Lung (tissue), 12 donors: ENCODE results near the gene COL9A3. TPM values are rescaled to one million over a fixed set of nuclear protein-coding genes. Genes with fewer than 3 reads are reported as not detected.
A peak's percentile ranks its signal among the peaks of the same experiment; 100 is the strongest.

Experiments used
- ATAC-seq: fragments of 200-7000 bp; cut with Tn5 transposase; one replicate; pipeline ENCODE4 v1.9.1; 2020; ENCODE audit warnings: moderate number of reproducible peaks; ENCODE audit not compliant: insufficient read depth, low FRiP score
- DNase-seq, 3 donors: peaks; one replicate each; pipeline ENCODE4 v3.0.0-alpha.2; 2013 to 2017
- H3K27ac ChIP-seq, 2 donors: one replicate each; pipeline ENCODE4 v1.5.1; 2013; ENCODE audit warnings: mild to moderate bottlenecking in 2 of 2, moderate library complexity in 2 of 2, control low read depth in 1 of 2, inconsistent platforms in 1 of 2, low read depth in 1 of 2, low read length in 1 of 2
- H3K27me3 ChIP-seq, 3 donors: one replicate each; pipeline ENCODE4 v1.5.1; 2013; ENCODE audit warnings: low read length in 2 of 3; ENCODE audit not compliant: control insufficient read depth in 3 of 3, insufficient read depth in 3 of 3
- H3K36me3 ChIP-seq, 4 donors: one replicate each; pipeline ENCODE4 v1.5.1; 2013; ENCODE audit warnings: low read length in 4 of 4, mild to moderate bottlenecking in 1 of 4, moderate library complexity in 1 of 4; ENCODE audit not compliant: control insufficient read depth in 4 of 4, insufficient read depth in 4 of 4
- H3K4me1 ChIP-seq, 5 donors: one replicate each; pipeline ENCODE4 v1.5.1; 2013; ENCODE audit warnings: low read length in 5 of 5, mild to moderate bottlenecking in 2 of 5, moderate library complexity in 1 of 5; ENCODE audit not compliant: control insufficient read depth in 5 of 5, insufficient read depth in 5 of 5
- H3K4me3 ChIP-seq: one replicate; pipeline ENCODE4 v1.5.1; 2013; ENCODE audit warnings: mild to moderate bottlenecking, control low read depth, moderate library complexity
- H3K9ac ChIP-seq, 2 donors: one replicate each; pipeline ENCODE4 v1.5.1; 2013; ENCODE audit warnings: low read length in 2 of 2, control low read depth in 1 of 2; ENCODE audit not compliant: insufficient read depth in 1 of 2
- H3K9me3 ChIP-seq, 4 donors: one replicate each; pipeline ENCODE4 v1.5.1; 2013; ENCODE audit warnings: low read length in 3 of 4, mild to moderate bottlenecking in 1 of 4, moderate library complexity in 1 of 4; ENCODE audit not compliant: control insufficient read depth in 4 of 4, insufficient read depth in 3 of 4
- CTCF ChIP-seq: IDR thresholded peaks from 2 replicates; pipeline ENCODE4 v1.5.1; 2012; ENCODE audit warnings: mild to moderate bottlenecking; ENCODE audit errors: control extremely low read depth, extremely low read depth
- WGBS, 2 donors: extraction: QIAGEN DNeasy Blood & Tissue Kit; methylation state at CpG; one replicate each; pipeline ENCODE4 v1.1.7; 2013; 5-methylcytosine and 5-hydroxymethylcytosine counted together
- polyA plus RNA-seq, 2 donors: library from polyadenylated mRNA; stranded (reverse); fragments of 200-250 nt; gene quantifications; one replicate each; pipeline ENCODE4 v1.2.1, GENCODE V29; 2013
- total RNA-seq, 2 donors: library from RNA; depleted of rRNA in 1 of 2; stranded (reverse); fragments of >200 nt in 1 of 2; gene quantifications; one replicate each; pipeline ENCODE4 v1.2.1, GENCODE V29; 2014 to 2021
- donor health status: control.
- donor health status: control.
- donor health status: Bipolar disorder and iron deficiency.
- donor health status: healthy.
- donor health status: DM: yes; HTN: yes; CAD: no.

Gene COL9A3
- total and polyA plus RNA-seq, 4 donors: 0.55 to 26.1 (median 4.0) TPM

- peaks cover 0 to 9% (median 3%) of the 10 kb centered on the region in 5 donors for H3K4me1 ChIP-seq
- DNase-seq (no peak), ATAC-seq (no peak)
- H3K27me3 ChIP-seq: no peaks in the 10 kb centered on the region
- TF ChIP-seq CTCF: no peak
- H3K9me3 ChIP-seq: no peaks in the 10 kb centered on the region
- H3K4me3 ChIP-seq: no peak overlapping the region
- H3K9ac ChIP-seq: no peak overlapping the region
- H3K27ac ChIP-seq: no peak overlapping the region
- WGBS, 2 donors: 90 to 91% methylated on average over 9 of the region's 9 CpGs
- no peaks in the 10 kb centered on the region for H3K36me3 ChIP-seq
These were observed 41.6 kb upstream of the COL9A3 start for GRCh38 chr20:62775206-62775605.

DNA sequence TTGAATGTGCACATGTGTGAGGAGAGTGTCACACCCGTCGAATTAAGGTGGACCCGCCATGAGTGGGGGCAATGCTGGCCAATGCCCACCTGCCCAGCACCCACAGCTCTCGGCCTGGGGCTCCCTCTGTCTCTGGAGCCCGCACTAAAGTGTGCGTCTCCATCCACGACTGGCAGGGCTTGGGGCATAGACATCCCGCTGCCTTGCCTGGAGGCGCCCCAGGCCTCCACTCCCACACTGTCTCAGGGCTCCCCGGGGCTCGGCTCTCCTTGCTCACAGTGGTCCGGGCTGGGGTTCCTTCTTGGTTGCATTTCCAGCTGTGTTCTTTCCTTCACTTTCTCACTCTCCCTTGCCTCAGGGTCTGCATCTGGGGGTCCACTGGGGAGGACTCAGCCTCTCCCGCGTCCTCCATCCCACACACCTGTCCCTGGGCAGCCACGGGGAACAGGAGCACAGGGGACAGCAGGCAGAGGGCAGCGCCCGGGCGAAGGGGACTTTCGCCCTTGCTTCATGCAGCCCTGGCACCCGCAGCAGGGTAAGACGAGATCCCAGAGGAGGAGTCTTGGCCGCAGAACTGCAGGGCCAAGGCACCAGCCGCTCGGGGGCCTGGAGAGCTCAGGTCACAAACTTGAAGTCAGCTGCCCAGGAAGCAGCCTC lies 40.7 kb upstream of the COL9A3 start:
- Histone ChIP-seq H3K36me3 (no peaks in the 10 kb centered on the region), H3K4me1 (peaks cover 0 to 9% (median 3%) of the 10 kb centered on the region in 5 donors), H3K4me3 (no peak overlapping the region), H3K9ac (no peak overlapping the region), H3K9me3 (no peaks in the 10 kb centered on the region), H3K27me3 (no peaks in the 10 kb centered on the region), H3K27ac (peak overlapping the region in 1 of 2 donors; percentile 70)
- no peak for TF ChIP-seq CTCF
- DNase-seq (no peak), ATAC-seq (no peak)
- 90 to 92% methylated on average over 24 of the region's 24 CpGs for WGBS, 2 donors

GRCh38 chr20:62776692-62777527 lies 39.9 kb upstream of the COL9A3 start:
- H3K9me3 ChIP-seq: no peaks in the 10 kb centered on the region
- no peak for DNase-seq
- H3K4me3 ChIP-seq: no peak overlapping the region
- TF ChIP-seq CTCF: no peak
- no peak overlapping the region for H3K9ac ChIP-seq
- no peaks in the 10 kb centered on the region for H3K36me3 ChIP-seq
- no peaks in the 10 kb centered on the region for H3K27me3 ChIP-seq
- H3K4me1 ChIP-seq: peaks cover 0 to 9% (median 3%) of the 10 kb centered on the region in 5 donors
- WGBS, 2 donors: 49 to 60% methylated on average over 13 to 14 of the region's 14 CpGs
- ATAC-seq: no peak
- peak overlapping the region in 1 of 2 donors; percentile 70 for H3K27ac ChIP-seq
